ENCODE results near the gene SCYL3. TPM values are rescaled to one million over a fixed set of nuclear protein-coding genes. Genes with fewer than 3 reads are reported as not detected.

SCYL3 gene
- total and polyA plus RNA-seq, 2 of the 13 experiments (the other 11 are each of a cell fraction or from before 2014, with no cell fraction given), result 3.3 to 4.9 TPM

DNA sequence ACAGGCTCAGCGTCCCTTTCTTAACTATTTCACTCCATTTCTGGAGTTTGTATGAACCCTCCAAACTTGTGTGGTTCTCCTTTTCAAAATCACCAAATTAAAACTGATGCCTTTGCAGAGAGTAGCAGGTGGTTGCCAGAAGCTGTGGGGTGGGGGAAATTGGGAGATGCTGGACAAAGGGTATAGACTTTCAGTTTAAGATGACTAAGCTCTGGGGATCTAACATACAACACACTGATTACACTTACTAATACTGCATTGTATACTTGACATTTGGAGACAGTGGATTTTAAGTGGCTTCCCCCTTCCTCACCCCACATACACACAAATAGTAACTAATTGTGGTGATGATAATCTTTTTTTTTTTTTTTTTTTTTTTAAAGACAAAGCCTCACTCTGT, 11.1 kb upstream of the SCYL3 start:
- FAIRE-seq (no peak), ATAC-seq (no peak), DNase-seq (ENCODE audit: low spot score) (no peak)
- H3K4me1 ChIP-seq (ENCODE audit: insufficient read depth, low read length), result peaks cover 9% of the 10 kb centered on the region; the same call in 1 of the 2 replicates
- CTCF ChIA-PET (ENCODE audit: low intra/inter-chr PET ratio, low total read pairs), result no interaction called here
- H3K4me2 ChIP-seq (ENCODE audit: low read depth, low read length), result no peak overlapping the region
- no peak overlapping the region for H3K9ac ChIP-seq (ENCODE audit: insufficient read depth, low read depth, low read length)
- intact Hi-C loops (cut with micrococcal nuclease; ENCODE audit: unreplicated experiment) (no loop called here), in situ Hi-C loops (cut with HindIII; ENCODE audit: extremely low pct_ligation_motif_present, low pct_unique_long_range_greater_than_20kb) (no loop called here)
- no peaks in the 10 kb centered on the region for H3K9me3 ChIP-seq (ENCODE audit: low read length)
- no TSS peak for BruUV-seq (replicated peaks)
- H4K20me1 ChIP-seq (ENCODE audit: insufficient read depth, low read length), result no peaks in the 10 kb centered on the region
- peaks cover under 1 to 5% of the 10 kb centered on the region in 2 experiments; a peak in 2 of 5 replicates for H3K27me3 ChIP-seq (ENCODE audit: control insufficient read depth in 1 of 2, insufficient read depth in 2 of 2, low read length in 2 of 2)
- no peak overlapping the region for H2AFZ ChIP-seq (ENCODE audit: low read length)
- no peak overlapping the region for H3K4me3 ChIP-seq (replicated peaks in 1 of 3; ENCODE audit: insufficient read depth in 1 of 3, low read depth in 2 of 3, low read length in 3 of 3)
- WGBS (ENCODE audit: low lambda C conversion rate), result 0% methylated on average over 1 of the region's 1 CpG
- no peak overlapping the region for H3K27ac ChIP-seq (ENCODE audit: extremely low read length, insufficient read depth, low read length)
- POLR2A ChIA-PET, result no interaction called here
- H3K79me2 ChIP-seq (ENCODE audit: insufficient read depth, low read length), result no peaks in the 10 kb centered on the region
- TF ChIP-seq ZBTB7A (CRISPR knock-in tag; IDR thresholded peaks at IDR 0.05), result no peak
- TF ChIP-seq GATA4 (IDR thresholded peaks at IDR 0.05; ENCODE audit: borderline replicate concordance, low read depth), result no peak
- TF ChIP-seq DPF2 (CRISPR knock-in tag; IDR thresholded peaks at IDR 0.05; ENCODE audit: borderline replicate concordance, low read depth), result no peak
- TF ChIP-seq SOX13 (IDR thresholded peaks at IDR 0.05), result no peak
- TF ChIP-seq SOX13 (CRISPR knock-in tag; conservative IDR thresholded peaks at IDR 0.05 in 1 of 2, IDR thresholded peaks at IDR 0.05 in 1 of 2), result no peak
- TF ChIP-seq ZNF792 (CRISPR knock-in tag; IDR thresholded peaks at IDR 0.05), result no peak
- TF ChIP-seq, protein P1, sequence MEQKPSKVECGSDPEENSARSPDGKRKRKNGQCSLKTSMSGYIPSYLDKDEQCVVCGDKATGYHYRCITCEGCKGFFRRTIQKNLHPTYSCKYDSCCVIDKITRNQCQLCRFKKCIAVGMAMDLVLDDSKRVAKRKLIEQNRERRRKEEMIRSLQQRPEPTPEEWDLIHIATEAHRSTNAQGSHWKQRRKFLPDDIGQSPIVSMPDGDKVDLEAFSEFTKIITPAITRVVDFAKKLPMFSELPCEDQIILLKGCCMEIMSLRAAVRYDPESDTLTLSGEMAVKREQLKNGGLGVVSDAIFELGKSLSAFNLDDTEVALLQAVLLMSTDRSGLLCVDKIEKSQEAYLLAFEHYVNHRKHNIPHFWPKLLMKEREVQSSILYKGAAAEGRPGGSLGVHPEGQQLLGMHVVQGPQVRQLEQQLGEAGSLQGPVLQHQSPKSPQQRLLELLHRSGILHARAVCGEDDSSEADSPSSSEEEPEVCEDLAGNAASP (CRISPR knock-in tag; IDR thresholded peaks at IDR 0.05; ENCODE audit: borderline replicate concordance), result no peak
- TF ChIP-seq PCBP1 (IDR thresholded peaks at IDR 0.05; ENCODE audit: borderline replicate concordance, low read depth, low read length), result no peak
- no peak for TF ChIP-seq MTA3 (CRISPR knock-in tag; IDR thresholded peaks at IDR 0.05)
- TF ChIP-seq CBX2 (IDR thresholded peaks at IDR 0.05; ENCODE audit: low read depth, low read length), result no peak
- no peak for TF ChIP-seq CBX2 (CRISPR knock-in tag; IDR thresholded peaks at IDR 0.05; ENCODE audit: low read depth)
- no peak for TF ChIP-seq ZNF367 (CRISPR knock-in tag; IDR thresholded peaks at IDR 0.05; ENCODE audit: borderline replicate concordance)
- TF ChIP-seq JDP2 (CRISPR knock-in tag; IDR thresholded peaks at IDR 0.05; ENCODE audit: borderline replicate concordance), result no peak
- TF ChIP-seq ZNF335 (CRISPR knock-in tag; IDR thresholded peaks at IDR 0.05), result no peak
- no peak for TF ChIP-seq MIER3 (CRISPR knock-in tag; IDR thresholded peaks at IDR 0.05; ENCODE audit: borderline replicate concordance)
- no peak for TF ChIP-seq HDAC6 (IDR thresholded peaks at IDR 0.05; ENCODE audit: low read depth, low read length)
- no peak for TF ChIP-seq MXD4 (CRISPR knock-in tag; IDR thresholded peaks at IDR 0.05)
- H3K36me3 ChIP-seq (replicated peaks in 1 of 2; ENCODE audit: control insufficient read depth in 1 of 2, insufficient read depth in 2 of 2, low read length in 2 of 2), result no peaks in the 10 kb centered on the region

Data from HepG2 (cell line).